Stimulated activated CD8-positive, alpha-beta memory T cell treated with anti-CD3 and anti-CD28 coated beads, Interleukin-7, amount 100 ng/mL, for 24 hours (primary cell): ENCODE results near the gene JAML.

Source experiments
- DNase-seq: peaks from one replicate; pipeline ENCODE4 v3.0.0-alpha.2; 2020; ENCODE audit warnings: low read depth

The JAML gene

DNA sequence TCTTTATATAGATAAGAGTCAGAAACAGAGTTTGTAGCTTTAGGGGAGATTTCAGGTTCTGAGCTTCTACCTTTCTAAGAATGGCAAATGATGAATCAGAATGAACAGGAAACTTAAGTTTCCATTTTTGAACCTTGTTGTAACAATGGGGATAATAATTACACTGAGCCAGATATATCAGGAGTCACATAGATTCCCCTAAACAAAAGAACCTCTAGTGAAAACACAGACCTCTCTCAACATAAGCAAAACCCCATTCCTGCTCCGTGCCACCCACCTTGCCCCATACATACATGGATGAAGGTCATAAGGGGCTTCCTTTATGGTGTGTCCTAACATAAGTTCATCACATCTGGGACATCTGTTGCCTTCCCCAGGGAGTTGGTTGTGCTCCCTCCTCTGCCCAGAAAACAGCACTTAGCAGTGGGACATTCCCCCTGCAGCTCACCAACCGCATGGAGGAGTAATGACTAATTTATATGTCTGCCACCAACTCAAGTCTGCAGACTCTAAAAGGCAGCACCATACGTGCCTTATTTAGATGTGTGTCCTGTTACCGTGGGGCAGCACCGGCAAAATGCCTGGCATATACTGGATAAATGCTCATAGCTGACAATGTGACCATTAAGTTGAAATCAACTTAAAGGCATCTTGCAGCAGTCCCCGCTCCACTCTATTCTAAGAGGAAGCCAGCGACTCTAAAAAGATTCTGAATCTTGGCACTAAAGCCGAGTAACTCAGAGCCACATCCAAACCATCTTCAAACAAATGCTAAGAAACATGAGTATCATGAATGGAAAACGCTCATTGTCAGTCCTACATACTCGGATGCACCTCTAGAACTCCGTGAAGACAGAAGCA, 8.0 kb downstream of the JAML start:
- no peak for DNase-seq

DNA sequence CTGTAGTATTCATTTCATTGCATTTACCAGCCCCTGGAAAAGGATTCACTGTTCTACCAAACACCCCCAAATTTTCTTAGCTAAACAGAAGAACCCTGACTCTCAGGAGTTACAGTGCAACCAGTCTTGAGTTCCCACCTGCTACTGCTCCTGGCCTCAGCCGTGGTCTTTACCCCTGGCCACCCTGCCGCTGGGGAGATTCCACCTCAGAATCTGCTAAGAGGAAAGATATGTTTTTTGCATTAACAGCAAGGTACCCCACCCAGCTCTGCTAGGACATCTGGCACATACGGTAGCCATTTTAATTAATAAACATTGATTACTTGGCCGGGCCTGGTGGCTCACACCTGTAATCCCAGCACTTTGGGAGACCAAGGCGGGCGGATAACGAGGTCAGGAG, 9.0 kb downstream of the JAML start:
- no peak for DNase-seq

GRCh38 chr11:118215262-118215661, 9.5 kb downstream of the JAML start:
- DNase-seq, result no peak

GRCh38 chr11:118214210-118214914, 10.4 kb downstream of the JAML start:
- DNase-seq, result no peak

GRCh38 chr11:118213781-118214180, 11.0 kb downstream of the JAML start:
- DNase-seq, result no peak

GRCh38 chr11:118213201-118213600, 11.6 kb downstream of the JAML start:
- DNase-seq, result no peak

DNA sequence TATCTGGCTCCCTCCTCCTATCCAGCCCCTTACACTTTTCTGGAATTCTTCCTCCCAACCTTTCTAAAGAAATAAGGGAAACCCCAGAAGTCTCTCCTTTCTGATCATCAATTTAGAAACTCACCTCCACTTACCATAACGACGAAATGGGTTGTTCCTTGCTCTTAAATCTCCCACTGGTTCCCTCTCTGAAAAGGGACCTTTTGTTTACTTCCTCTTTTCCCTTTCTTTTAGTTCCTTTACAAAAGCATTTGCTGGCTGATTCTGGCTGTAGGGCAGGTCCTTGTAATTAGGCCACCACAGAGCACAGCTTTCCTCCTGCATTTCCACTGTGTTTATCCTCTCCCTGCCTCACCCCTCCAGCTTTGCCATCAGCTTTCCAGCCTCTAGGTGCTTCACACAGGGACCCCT, 12.0 kb downstream of the JAML start:
- DNase-seq, result no peak

GRCh38 chr11:118212131-118212725, 12.6 kb downstream of the JAML start:
- no peak for DNase-seq

- DNase-seq, result no peak
These were observed 13.8 kb downstream of the JAML start for GRCh38 chr11:118211006-118211405.

- DNase-seq, result no peak
These were observed 14.5 kb downstream of the JAML start for GRCh38 chr11:118210323-118210722.

DNA sequence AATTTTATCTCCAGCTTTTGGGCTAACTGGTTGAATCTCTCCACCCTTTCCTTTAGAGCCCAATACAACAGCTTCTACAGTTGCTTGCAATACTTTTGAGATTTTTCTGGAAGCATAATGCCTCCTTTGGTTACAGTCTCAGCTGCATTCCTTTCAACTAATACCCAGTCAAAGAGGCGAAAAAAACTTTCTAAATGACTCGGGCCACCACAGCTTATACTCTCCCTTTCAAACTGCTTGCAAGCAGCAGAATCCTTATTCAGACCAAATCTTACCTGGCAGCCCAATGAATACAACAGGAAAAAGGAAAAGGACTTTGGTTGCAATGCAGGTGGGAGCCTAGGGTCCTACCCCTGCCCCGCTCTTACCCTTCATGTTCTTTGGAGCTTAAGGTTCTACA, 15.8 kb downstream of the JAML start:
- no peak for DNase-seq

DNA sequence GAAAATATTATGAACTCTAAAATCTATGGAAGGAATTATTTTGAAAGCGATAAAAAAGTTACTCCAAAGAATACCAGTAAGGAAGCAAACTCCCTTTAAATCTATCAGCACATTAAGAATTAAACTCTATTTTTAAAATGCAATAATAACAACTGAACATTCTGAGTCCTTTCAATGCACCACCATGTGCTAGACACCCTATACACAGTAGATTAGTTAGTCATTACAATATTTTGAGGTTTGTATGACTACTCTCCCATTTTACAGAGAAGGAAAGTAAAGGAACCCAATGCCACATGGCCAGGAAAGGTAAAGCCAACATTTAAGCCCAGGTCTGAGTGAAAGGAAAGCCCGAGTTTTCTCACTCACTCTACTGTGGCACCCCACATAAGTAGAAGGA, 17.7 kb downstream of the JAML start:
- DNase-seq, result no peak

GRCh38 chr11:118206391-118207031, 18.3 kb downstream of the JAML start:
- DNase-seq, result no peak

GRCh38 chr11:118205606-118206378, 19.0 kb downstream of the JAML start:
- DNase-seq, result no peak

GRCh38 chr11:118202599-118203422, 22.0 kb downstream of the JAML start:
- DNase-seq, result no peak

- no peak for DNase-seq
These were observed 22.8 kb downstream of the JAML start for GRCh38 chr11:118201966-118202365.

GRCh38 chr11:118200901-118201680, 23.7 kb downstream of the JAML start:
- DNase-seq, result no peak

GRCh38 chr11:118200497-118200896, 24.3 kb downstream of the JAML start:
- no peak for DNase-seq

GRCh38 chr11:118199135-118199534, 25.7 kb downstream of the JAML start:
- DNase-seq, result no peak

DNA sequence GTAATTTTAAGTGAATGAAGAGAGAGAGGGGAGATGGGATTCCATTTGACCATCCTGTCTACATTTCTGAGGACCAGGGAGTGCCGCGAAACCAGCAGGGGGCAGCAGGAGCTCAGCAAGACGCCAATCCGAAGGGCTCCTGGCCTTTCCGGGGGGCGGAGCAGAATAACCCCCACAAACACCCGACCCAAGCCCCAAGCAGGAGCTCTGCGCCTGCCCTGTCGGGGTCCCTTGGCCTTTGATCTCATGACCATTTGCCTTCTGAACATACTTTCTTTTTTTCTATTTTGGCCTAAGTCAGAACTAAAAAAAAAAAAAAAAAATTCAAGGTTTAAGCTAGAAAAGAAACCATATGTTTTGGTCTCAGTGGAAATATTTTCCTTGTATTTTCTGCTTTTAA, 26.4 kb downstream of the JAML start:
- peak; percentile 83 for DNase-seq
